Common myeloid progenitor, CD34-positive (primary cell): Measurements from ENCODE around the gene RALGAPA2.

ENCODE experiments used
- CTCF ChIA-PET: fragments of 350-600 bp; sonication (Branson Sonifier 250); formaldehyde crosslinking; loops from one replicate; lab custom pipeline; 2021; ENCODE audit warnings: antibody characterized with exemption; lab: Charles Lee
- POLR2A ChIA-PET: fragments of 350-600 bp; sonication (Branson Sonifier 250); formaldehyde crosslinking; loops from one replicate; lab custom pipeline; 2021; ENCODE audit warnings: antibody characterized with exemption; lab: Charles Lee
- DNase-seq, 3 donors: peaks; one replicate each; pipeline versions ENCODE4 v3.0.0 to v3.0.0-alpha.2; 2013
- H3K27ac ChIP-seq, 2 experiments: 1 replicate in 1 of 2; 2 replicates in 1 of 2; pipeline ENCODE4 v1.7.0; 2013; ENCODE audit warnings: inconsistent platforms in 2 of 2, low read length in 2 of 2, mild to moderate bottlenecking in 2 of 2, low read depth in 1 of 2, moderate library complexity in 1 of 2; ENCODE audit not compliant: severe bottlenecking in 2 of 2, insufficient read depth in 1 of 2, poor library complexity in 1 of 2
- H3K27me3 ChIP-seq, 5 experiments: replicated peaks in 2 of 5; 1 replicate in 3 of 5; 2 replicates in 2 of 5; pipeline versions ENCODE4 v1.6.1 to v1.7.0; 2013; ENCODE audit warnings: low read length in 4 of 5, mild to moderate bottlenecking in 2 of 5, moderate library complexity in 2 of 5, inconsistent platforms in 1 of 5; ENCODE audit not compliant: insufficient read depth in 5 of 5, control insufficient read depth in 4 of 5
- H3K36me3 ChIP-seq, 4 experiments: 1 replicate in 2 of 4; 2 replicates in 2 of 4; pipeline versions ENCODE4 v1.6.1 to v1.7.0; 2013; ENCODE audit warnings: low read length in 3 of 4, control low read depth in 1 of 4, mild to moderate bottlenecking in 1 of 4; ENCODE audit not compliant: control insufficient read depth in 4 of 4, insufficient read depth in 4 of 4
- H3K4me1 ChIP-seq, 4 experiments: 1 replicate in 3 of 4; 2 replicates in 1 of 4; pipeline versions ENCODE4 v1.6.1 to v1.7.1; 2013; ENCODE audit warnings: low read length in 3 of 4, mild to moderate bottlenecking in 3 of 4, control low read depth in 1 of 4, inconsistent platforms in 1 of 4, moderate library complexity in 1 of 4; ENCODE audit not compliant: control insufficient read depth in 4 of 4, insufficient read depth in 4 of 4; ENCODE audit errors: control extremely low read depth in 1 of 4
- H3K4me3 ChIP-seq, 7 experiments: 1 replicate in 4 of 7; 2 replicates in 3 of 7; pipeline versions ENCODE4 v1.5.1 to v1.7.0; 2013; ENCODE audit warnings: mild to moderate bottlenecking in 7 of 7, low read length in 6 of 7, moderate library complexity in 6 of 7, inconsistent platforms in 2 of 7, low read depth in 2 of 7, control low read depth in 1 of 7; ENCODE audit not compliant: insufficient read depth in 4 of 7, control insufficient read depth in 1 of 7; ENCODE audit errors: extremely low read depth in 1 of 7
- H3K9me3 ChIP-seq, 5 experiments: 1 replicate in 4 of 5; 2 replicates in 1 of 5; pipeline versions ENCODE4 v1.6.1 to v1.7.1; 2013; ENCODE audit warnings: low read length in 4 of 5, mild to moderate bottlenecking in 2 of 5, inconsistent platforms in 1 of 5, low read depth in 1 of 5, moderate library complexity in 1 of 5; ENCODE audit not compliant: control insufficient read depth in 4 of 5, insufficient read depth in 2 of 5; ENCODE audit errors: control extremely low read depth in 1 of 5
- WGBS: methylation state at CpG from one replicate; pipeline ENCODE4 v1.1.5; 2013; ENCODE audit not compliant: insufficient coverage; 5-methylcytosine and 5-hydroxymethylcytosine counted together

The RALGAPA2 gene

DNA sequence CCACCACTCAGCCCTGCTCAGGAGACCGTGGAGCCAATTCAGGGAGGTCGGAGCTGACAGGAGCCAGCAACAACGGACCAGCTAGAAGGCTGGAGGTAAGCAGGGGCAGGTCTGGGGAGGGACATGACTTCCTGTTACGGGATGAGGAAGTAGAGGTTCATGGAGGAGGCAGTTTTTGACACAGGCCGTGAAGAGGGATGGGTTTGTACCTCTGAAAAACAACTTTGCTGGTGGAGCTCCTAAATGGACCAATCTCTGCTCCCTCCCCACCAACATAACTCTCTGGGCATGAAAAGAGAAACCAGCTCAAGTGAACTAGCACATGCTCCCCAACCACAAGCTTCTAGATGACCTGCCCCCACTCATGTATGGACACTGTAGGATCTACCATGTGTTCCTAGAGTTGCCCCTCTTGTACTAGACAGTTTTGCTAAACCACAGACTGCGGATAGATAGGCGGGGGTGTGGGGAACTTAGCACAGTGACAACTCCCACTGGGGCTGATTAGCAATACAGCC, 31.4 kb downstream of the RALGAPA2 start:
- ChIA-PET CTCF (interaction anchor here (1.1 to 3.4 kb wide), 5 partner anchors 8 to 144 kb away, joined by 3 to 18 read pairs (median 11); no protein-coding TSS in a partner anchor), POLR2A (no interaction called here)
- peak in 2 of 3 donors; percentile 48 to 58 for DNase-seq
- peaks cover 0 to 15% (median 5%) of the 10 kb centered on the region in 4 experiments for H3K36me3 ChIP-seq
- H3K27me3 ChIP-seq = no peaks in the 10 kb centered on the region
- no peaks in the 10 kb centered on the region for H3K9me3 ChIP-seq
- 70% methylated on average over 3 of the region's 7 CpGs for WGBS
- H3K4me3 ChIP-seq = peak overlapping the region in 3 of 7 experiments; percentile 6 to 44 (median 43)
- peaks cover 28 to 55% (median 38%) of the 10 kb centered on the region in 4 experiments for H3K4me1 ChIP-seq
- H3K27ac ChIP-seq = no peak overlapping the region

DNA sequence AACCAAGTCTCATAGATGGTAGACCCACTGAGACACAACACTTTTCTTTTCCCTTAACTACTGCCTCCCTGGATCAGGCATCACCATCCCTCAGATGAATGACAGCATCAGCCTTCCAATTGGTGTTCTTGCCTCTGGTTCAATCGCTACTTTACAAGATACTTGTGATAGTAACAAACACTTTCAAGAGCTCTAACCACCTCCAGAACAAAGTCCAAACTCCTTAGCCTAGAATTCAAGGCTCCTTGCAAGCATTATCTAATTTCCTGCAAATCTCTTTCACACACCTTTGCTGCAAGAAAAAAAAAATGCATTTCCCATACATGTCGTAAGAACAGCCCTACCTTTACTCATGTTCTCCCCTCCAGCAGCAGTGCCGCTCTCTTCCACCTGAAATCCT, 33.1 kb downstream of the RALGAPA2 start:
- DNase-seq = no peak
- no peaks in the 10 kb centered on the region for H3K27me3 ChIP-seq
- H3K4me1 ChIP-seq = peaks cover 20 to 43% (median 29%) of the 10 kb centered on the region in 4 experiments
- CTCF ChIA-PET = interaction anchor here (0.8 to 3.4 kb wide), 3 partner anchors 9 to 14 kb away, joined by 3 to 18 read pairs (median 3); no protein-coding TSS in a partner anchor
- no peak overlapping the region for H3K4me3 ChIP-seq
- POLR2A ChIA-PET = no interaction called here
- no peak overlapping the region for H3K27ac ChIP-seq
- peaks cover 0 to 15% (median 5%) of the 10 kb centered on the region in 4 experiments for H3K36me3 ChIP-seq
- no peaks in the 10 kb centered on the region for H3K9me3 ChIP-seq
- 100% methylated on average over 3 of the region's 3 CpGs for WGBS

DNA sequence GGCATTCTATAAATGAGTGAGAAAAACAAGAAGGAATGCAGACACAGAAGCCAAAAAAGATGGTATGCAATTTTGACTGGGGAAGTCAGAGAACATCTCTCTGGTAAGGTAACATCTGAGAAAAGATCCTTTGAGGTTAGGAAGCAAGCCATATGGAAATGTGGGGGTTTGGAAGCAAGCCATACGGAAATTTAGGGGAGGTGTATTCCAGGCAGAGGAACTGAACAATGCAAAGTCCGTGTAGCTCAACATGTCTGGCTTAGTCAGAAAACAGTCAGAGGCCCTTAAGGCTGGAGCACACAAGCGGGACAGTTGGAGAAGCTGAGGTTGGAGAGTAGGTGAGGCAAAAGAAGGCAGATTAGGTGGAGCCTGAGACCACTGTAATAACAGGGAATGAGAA, 35.3 kb downstream of the RALGAPA2 start:
- POLR2A ChIA-PET = no interaction called here

DNA sequence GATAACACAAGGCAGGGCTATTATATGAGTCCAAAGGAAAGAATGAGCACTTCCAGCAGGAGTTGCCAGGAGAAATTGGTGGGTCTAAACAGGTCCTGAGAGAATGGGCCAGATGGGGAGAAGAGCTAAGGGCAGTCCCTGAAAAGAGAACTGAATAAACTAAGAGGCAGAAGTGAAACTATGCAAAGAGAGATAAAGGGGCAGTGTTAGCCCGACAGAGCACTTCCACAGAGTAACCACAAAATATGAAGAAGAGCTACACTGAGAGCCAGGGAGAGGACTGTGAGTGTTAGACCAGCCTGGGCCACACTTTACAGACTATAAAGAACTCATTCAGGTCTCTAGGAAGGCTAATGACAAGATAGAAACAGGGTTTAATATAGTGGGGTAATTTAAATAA, 43.8 kb downstream of the RALGAPA2 start:
- Histone ChIP-seq H3K9me3 (no peaks in the 10 kb centered on the region), H3K4me1 (peaks cover 12 to 50% (median 25%) of the 10 kb centered on the region in 4 experiments), H3K27me3 (no peaks in the 10 kb centered on the region), H3K36me3 (peaks cover 0 to 3% (median 0%) of the 10 kb centered on the region in 4 experiments), H3K4me3 (no peak overlapping the region), H3K27ac (no peak overlapping the region)
- ChIA-PET POLR2A (interaction anchor here (0.5 to 0.9 kb wide), 2 partner anchors 44 to 156 kb away, joined by 3 read pairs; partner anchors contain the start of gene RALGAPA2), CTCF (interaction anchor here (0.6 to 9.9 kb wide), 3 partner anchors 12 to 154 kb away, joined by 3 to 148 read pairs (median 18); no protein-coding TSS in a partner anchor)
- DNase-seq = peak in 2 of 3 donors; percentile 41 to 48
- WGBS = no CpG with 5 or more reads among the region's 1 CpG

More for the DNA sequence above, 35.3 kb downstream of the RALGAPA2 start:
- Histone ChIP-seq H3K4me1 (peaks cover 9 to 22% (median 14%) of the 10 kb centered on the region in 4 experiments), H3K4me3 (no peak overlapping the region), H3K9me3 (no peaks in the 10 kb centered on the region), H3K27ac (no peak overlapping the region), H3K36me3 (peaks cover 0 to 15% (median 5%) of the 10 kb centered on the region in 4 experiments), H3K27me3 (no peaks in the 10 kb centered on the region)
- CTCF ChIA-PET = interaction anchor here (1.8 to 3.3 kb wide), 3 partner anchors 35 to 148 kb away, joined by 4 to 14 read pairs (median 4); partner anchors contain the start of gene RALGAPA2
- WGBS = 90% methylated on average over 3 of the region's 3 CpGs
- DNase-seq = no peak

DNA sequence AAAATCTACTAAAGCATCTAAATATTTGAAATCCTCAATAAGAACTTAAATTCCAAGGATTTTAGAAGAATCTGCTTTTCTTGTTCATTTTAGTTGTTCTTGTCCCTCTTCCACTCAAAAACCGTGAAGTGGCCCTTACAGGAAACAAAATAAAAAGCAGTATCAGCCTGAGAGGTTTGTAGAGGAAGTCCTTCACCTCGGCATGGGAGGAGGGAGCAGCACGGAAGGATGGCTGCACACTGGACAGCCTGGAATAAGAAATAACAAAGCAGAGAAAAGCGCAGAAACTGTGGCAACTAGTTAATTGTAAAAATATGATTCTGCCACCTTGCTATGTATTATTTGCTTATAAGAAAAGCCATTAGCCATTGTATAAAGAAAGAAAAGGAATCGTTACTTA, 46.1 kb downstream of the RALGAPA2 start:
- ChIA-PET CTCF (interaction anchor here (1.0 to 9.9 kb wide), 8 partner anchors 9 to 905 kb away, joined by 3 to 148 read pairs (median 4); no protein-coding TSS in a partner anchor), POLR2A (no interaction called here)
- H3K27me3 ChIP-seq = no peaks in the 10 kb centered on the region
- H3K4me1 ChIP-seq = peaks cover 12 to 50% (median 25%) of the 10 kb centered on the region in 4 experiments
- H3K4me3 ChIP-seq = peak overlapping the region in 1 of 7 experiments; percentile 15
- WGBS = 0% methylated on average over 3 of the region's 5 CpGs
- H3K27ac ChIP-seq = no peak overlapping the region
- no peaks in the 10 kb centered on the region for H3K9me3 ChIP-seq
- H3K36me3 ChIP-seq = peaks cover 0 to 3% (median 0%) of the 10 kb centered on the region in 4 experiments
- DNase-seq = peak in 2 of 3 donors; percentile 24 to 36

DNA sequence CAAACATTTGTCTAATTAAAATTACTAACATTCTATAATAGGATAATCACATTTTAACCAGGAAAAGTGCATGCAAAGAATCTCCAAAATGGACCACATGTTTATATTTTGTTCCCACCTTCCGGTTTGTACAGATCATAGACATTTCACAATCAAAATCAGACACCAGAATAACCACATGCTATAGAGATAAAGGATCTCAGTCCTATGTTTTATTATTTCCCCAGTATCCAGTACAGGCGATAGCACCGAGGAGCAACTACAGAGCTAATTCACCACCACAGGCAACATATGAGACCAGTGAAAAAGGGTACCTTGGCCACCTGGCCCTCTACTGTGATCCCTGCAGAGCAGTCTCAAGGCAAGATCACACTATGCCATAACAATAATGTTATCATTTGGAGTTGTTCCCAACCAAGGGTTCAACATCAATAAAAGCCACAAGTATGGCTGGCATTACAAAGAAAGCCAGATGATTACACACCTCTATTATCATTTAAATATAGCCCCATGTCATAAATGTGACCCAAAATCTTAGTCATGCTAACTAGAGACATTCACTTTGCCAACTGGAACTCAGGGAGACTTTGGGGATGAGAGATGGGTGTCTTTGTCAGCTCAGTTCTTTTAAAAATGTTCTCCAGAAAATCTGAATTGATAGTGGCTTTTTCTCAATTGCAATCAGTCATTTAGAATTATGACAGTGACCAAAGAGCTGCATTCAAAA, 46.7 kb downstream of the RALGAPA2 start:
- 44% methylated on average over 3 of the region's 3 CpGs for WGBS
- CTCF ChIA-PET = interaction anchor here (0.6 to 9.9 kb wide), 10 partner anchors 8 to 177 kb away, joined by 3 to 148 read pairs (median 4); no protein-coding TSS in a partner anchor
- H3K27me3 ChIP-seq = no peaks in the 10 kb centered on the region
- POLR2A ChIA-PET = no interaction called here
- H3K4me1 ChIP-seq = peaks cover 12 to 50% (median 25%) of the 10 kb centered on the region in 4 experiments
- H3K4me3 ChIP-seq = peak overlapping the region in 1 of 7 experiments; percentile 15
- no peaks in the 10 kb centered on the region for H3K9me3 ChIP-seq
- DNase-seq = no peak
- peaks cover 0 to 3% (median 1%) of the 10 kb centered on the region in 4 experiments for H3K36me3 ChIP-seq
- H3K27ac ChIP-seq = no peak overlapping the region
